NCI-H1417 (cell line): ENCODE data around the gene SERTAD1.

Source experiments
- DNase-seq, 3 experiments: peaks; one replicate each; lab custom pipeline; 2025; lab: John Stamatoyannopoulos, UW

The SERTAD1 gene

GRCh38 chr19:40376286-40376862, 49.4 kb downstream of the SERTAD1 start:
- DNase-seq: no peak

- no peak for DNase-seq
Observed at GRCh38 chr19:40374084-40374483, 51.7 kb downstream of the SERTAD1 start.

GRCh38 chr19:40371802-40372122, 54.0 kb downstream of the SERTAD1 start:
- no peak for DNase-seq
